HAP-1 (cell line): ENCODE measurements around the gene TH.
"Not testable (repeated sequence)": the region's sequence is repeated elsewhere in the genome, so short reads cannot be mapped to it uniquely, and the experiment has no call there.

Source experiments
- DNase-seq, 2 experiments: peaks; one replicate each; pipeline ENCODE4 v3.0.0-alpha.2; 2016 to 2020; ENCODE audit warnings: low spot score in 2 of 2
- H3K27me3 ChIP-seq: fragments of 250-450 bp; sonication (Bioruptor Pico); 2 replicates; pipeline ENCODE4 v1.5.1; 2020; ENCODE audit warnings: low read depth, mild to moderate bottlenecking, moderate library complexity
- H3K36me3 ChIP-seq: fragments of 250-450 bp; sonication (Bioruptor Pico); replicated peaks from 2 replicates; pipeline ENCODE4 v1.5.1; 2020; ENCODE audit warnings: mild to moderate bottlenecking
- H3K4me1 ChIP-seq: fragments of 250-450 bp; sonication (Bioruptor Pico); 2 replicates; pipeline ENCODE4 v1.5.1; 2020; ENCODE audit warnings: mild to moderate bottlenecking
- H3K4me3 ChIP-seq: fragments of 250-450 bp; sonication (Bioruptor Pico); 2 replicates; pipeline ENCODE4 v1.5.1; 2020; ENCODE audit warnings: mild to moderate bottlenecking, moderate library complexity
- H3K9me3 ChIP-seq: fragments of 250-450 bp; sonication (Bioruptor Pico); 2 replicates; pipeline ENCODE4 v1.5.1; 2020; ENCODE audit warnings: mild to moderate bottlenecking, moderate library complexity
- in situ Hi-C: fragments of 300-500 bp; cut with MboI; formaldehyde crosslinking; loops from 3 replicates; pipeline ENCODE4 v1.14.3; 2020; ENCODE audit warnings: low sequenced_read_pairs, inconsistent platforms, mixed read lengths

Gene TH

DNA sequence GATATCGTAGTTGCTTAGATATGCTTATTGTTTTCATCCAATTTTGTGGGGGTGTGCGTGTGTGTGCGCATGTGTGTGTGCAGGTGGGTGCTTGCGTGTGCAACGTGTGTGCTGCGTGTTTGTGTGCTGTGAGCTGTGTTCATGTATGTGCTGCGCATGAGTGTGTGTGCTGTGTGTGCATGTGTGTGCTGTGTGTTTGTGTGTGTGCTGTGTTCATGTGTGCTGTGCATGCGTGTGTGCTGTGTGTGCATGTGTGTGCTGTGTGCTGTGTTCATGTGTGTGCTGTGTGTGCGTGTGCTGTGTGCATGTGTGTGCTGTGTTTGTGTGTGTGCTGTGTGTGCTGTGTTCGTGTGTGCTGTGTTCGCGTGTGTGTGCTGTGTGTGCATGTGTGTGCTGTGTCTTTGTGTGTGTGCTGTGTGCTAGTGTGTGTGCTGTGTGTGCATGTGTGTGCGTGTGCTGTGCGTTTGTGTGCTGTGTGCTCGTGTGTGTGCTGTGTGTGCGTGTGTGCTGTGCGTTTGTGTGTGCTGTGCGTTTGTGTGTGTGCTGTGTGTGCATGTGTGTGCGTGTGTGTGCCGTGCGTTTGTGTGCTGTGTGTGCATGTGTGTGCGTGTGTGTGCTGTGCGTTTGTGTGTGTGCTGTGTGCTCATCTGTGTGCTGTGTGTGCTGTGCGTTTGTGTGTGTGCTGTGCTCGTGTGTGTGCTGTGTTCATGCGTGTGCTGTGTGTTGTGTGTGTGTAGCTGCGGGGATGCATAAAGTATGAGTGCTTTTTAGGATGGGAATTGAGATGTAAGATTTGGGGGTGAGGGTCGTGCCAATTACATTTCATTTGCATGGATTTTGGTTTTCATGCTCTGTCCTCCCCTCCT lies 40.0 kb downstream of the TH start:
- Histone ChIP-seq H3K36me3 (no peaks in the 10 kb centered on the region), H3K4me3 (no peak overlapping the region), H3K9me3 (no peaks in the 10 kb centered on the region), H3K4me1 (no peaks in the 10 kb centered on the region), H3K27me3 (peaks cover 32% of the 10 kb centered on the region)
- no peak for DNase-seq
- in situ Hi-C loops: no loop called here

DNA sequence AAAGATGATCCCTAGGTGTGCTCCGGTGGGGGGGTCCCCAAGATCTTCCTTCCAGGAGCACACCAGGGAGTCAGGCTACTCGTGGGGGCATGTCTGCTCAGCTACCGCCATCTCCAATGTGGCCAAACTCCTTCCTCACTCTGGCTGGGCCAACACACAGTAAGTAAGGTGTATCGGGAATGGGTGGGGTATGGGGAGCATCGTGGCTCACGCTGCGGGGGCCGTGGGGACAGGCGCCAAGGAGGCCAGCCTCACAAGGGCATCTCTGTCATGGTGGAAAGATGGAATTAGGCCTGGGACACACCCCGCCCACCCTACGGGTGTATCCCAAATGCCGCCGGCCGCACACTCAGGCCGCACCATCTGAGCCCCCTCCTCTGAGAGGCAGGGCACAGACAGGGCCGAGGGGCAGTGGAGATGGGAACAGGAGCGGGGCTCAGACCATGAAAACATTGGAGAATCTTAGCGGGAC lies 40.7 kb downstream of the TH start:
- no peaks in the 10 kb centered on the region for H3K4me1 ChIP-seq
- in situ Hi-C loops: no loop called here
- no peaks in the 10 kb centered on the region for H3K9me3 ChIP-seq
- peaks cover 27% of the 10 kb centered on the region for H3K27me3 ChIP-seq
- DNase-seq: no peak
- H3K36me3 ChIP-seq: no peaks in the 10 kb centered on the region
- H3K4me3 ChIP-seq: no peak overlapping the region

DNA sequence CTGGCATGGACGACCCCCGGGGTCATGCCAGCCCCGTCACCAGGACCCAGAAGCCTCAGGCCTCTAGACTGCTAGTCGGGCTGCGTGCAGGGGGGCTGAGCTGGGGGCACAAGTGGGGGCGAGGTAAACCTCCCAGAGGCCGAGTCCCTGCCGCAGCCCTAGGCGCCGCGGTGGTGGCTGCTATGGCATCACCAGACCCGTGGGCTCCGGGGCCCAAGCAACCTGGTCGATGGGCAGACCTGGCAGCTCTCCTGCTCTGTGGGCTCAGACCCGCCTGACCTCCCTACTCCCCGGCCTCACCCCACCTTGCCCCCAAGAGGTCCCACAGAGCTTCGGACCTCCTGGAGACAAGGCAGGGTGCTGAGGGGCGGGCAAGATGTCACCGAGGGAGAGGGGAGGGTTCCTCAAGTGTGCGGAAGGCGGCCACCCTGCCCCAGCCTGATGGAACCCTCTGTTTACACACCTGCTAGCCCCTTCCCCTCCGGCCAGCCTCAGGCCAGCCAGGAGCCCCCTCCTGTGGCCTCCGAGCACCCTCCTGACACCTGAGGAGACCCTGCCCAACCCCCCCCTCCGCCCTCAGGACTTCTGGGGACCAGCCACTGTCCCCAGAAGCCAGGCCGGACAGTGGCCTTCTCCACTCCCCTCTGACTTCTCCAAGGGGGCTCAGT lies 41.8 kb downstream of the TH start:
- Histone ChIP-seq H3K36me3 (no peaks in the 10 kb centered on the region), H3K9me3 (no peaks in the 10 kb centered on the region), H3K27me3 (peaks cover 21% of the 10 kb centered on the region), H3K4me3 (no peak overlapping the region), H3K4me1 (no peaks in the 10 kb centered on the region)
- no peak for DNase-seq
- in situ Hi-C loops: no loop called here

DNA sequence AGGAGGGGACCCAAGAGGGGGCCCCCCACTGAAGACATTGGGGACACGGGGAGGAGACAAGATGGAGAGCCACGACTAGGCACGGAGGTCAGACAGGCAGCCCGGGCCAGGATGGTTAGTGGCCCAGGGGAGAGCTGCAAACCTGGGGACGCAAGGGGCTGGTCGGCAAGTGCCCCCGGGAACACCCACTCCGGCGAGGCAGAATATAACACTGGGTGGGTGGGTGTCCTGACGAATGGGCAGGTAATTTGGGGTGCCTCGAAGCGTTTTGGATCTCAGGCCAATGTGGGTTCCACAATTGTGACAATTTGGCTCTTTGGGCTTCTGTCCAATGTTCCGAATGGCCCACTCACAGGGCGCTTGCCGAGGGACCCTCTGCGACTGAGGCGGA lies 42.3 kb downstream of the TH start:
- no peaks in the 10 kb centered on the region for H3K9me3 ChIP-seq
- H3K36me3 ChIP-seq: no peaks in the 10 kb centered on the region
- no peaks in the 10 kb centered on the region for H3K4me1 ChIP-seq
- in situ Hi-C loops: no loop called here
- H3K4me3 ChIP-seq: no peak overlapping the region
- peaks cover 18% of the 10 kb centered on the region for H3K27me3 ChIP-seq
- no peak for DNase-seq

DNA sequence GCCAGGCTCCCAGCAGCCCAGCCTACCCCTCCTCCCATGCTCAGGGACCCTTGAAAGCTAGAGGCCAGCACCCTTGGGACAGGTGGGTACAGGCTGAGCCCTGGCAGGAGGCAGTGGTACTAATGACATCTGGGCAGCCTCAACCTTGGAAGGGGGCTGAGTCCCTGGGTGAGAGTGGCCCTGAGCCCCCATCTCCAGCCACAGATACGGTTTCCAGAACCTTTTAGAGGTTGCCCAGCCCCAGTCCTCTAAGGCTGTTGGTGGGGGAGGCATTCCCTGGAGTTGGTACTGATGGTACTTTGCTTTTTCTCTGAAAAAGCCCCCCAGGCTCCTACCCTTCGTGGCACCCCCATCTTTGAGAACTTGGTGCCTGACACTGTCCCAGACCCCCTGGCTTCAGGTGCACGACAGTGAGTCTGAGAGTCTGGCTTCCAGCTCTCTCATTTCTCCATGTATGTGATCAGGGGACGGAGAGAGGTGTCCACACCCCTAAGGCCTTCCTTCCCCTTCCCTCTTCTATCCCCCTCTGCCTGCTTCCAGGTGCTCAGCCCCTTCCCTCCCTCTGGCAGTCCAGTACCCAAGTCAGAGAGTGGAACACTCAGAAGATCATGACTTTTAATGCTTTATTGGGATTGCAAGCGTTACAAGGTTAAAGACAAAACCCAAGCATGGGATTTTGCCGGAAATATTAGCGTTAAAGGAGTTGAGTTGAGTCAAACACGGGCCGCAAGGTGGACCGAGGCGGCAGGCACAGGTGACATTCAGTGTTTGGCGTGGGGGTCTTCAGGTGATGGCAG lies 42.9 kb downstream of the TH start:
- Histone ChIP-seq H3K27me3 (peaks cover 12% of the 10 kb centered on the region), H3K4me1 (no peaks in the 10 kb centered on the region), H3K4me3 (no peak overlapping the region), H3K9me3 (no peaks in the 10 kb centered on the region), H3K36me3 (no peaks in the 10 kb centered on the region)
- DNase-seq: no peak
- in situ Hi-C loops: no loop called here

- no peak for DNase-seq
- no peaks in the 10 kb centered on the region for H3K4me1 ChIP-seq
- H3K4me3 ChIP-seq: no peak overlapping the region
- H3K9me3 ChIP-seq: no peaks in the 10 kb centered on the region
- in situ Hi-C loops: no loop called here
- H3K27me3 ChIP-seq: peaks cover 6% of the 10 kb centered on the region
- no peaks in the 10 kb centered on the region for H3K36me3 ChIP-seq
Observed at GRCh38 chr11:2128130-2128510, 43.5 kb downstream of the TH start.

GRCh38 chr11:2127482-2128129 lies 44.0 kb downstream of the TH start:
- Histone ChIP-seq H3K4me3 (no peak overlapping the region), H3K9me3 (no peaks in the 10 kb centered on the region), H3K36me3 (no peaks in the 10 kb centered on the region), H3K4me1 (no peaks in the 10 kb centered on the region), H3K27me3 (peaks cover under 1% of the 10 kb centered on the region)
- DNase-seq: no peak
- in situ Hi-C loops: no loop called here

GRCh38 chr11:2126520-2127085 lies 45.0 kb downstream of the TH start:
- DNase-seq: no peak
- H3K4me3 ChIP-seq: no peak overlapping the region
- H3K27me3 ChIP-seq: no peaks in the 10 kb centered on the region
- H3K9me3 ChIP-seq: no peaks in the 10 kb centered on the region
- no peaks in the 10 kb centered on the region for H3K36me3 ChIP-seq
- H3K4me1 ChIP-seq: no peaks in the 10 kb centered on the region
- in situ Hi-C loops: no loop called here

GRCh38 chr11:2124736-2125484 lies 46.7 kb downstream of the TH start:
- in situ Hi-C loops, H3K27me3 ChIP-seq, H3K4me1 ChIP-seq, DNase-seq, H3K4me3 ChIP-seq, H3K9me3 ChIP-seq, H3K36me3 ChIP-seq: not testable (repeated sequence)

- in situ Hi-C loops: no loop called here
- DNase-seq: no peak
- Histone ChIP-seq H3K36me3 (no peaks in the 10 kb centered on the region), H3K4me1 (no peaks in the 10 kb centered on the region), H3K9me3 (no peaks in the 10 kb centered on the region), H3K27me3 (no peaks in the 10 kb centered on the region), H3K4me3 (no peak overlapping the region)
Observed at GRCh38 chr11:2123628-2123960, 48.0 kb downstream of the TH start.

GRCh38 chr11:2122907-2123627 lies 48.5 kb downstream of the TH start:
- H3K4me3 ChIP-seq: no peak overlapping the region
- no peaks in the 10 kb centered on the region for H3K27me3 ChIP-seq
- H3K36me3 ChIP-seq: no peaks in the 10 kb centered on the region
- in situ Hi-C loops: no loop called here
- no peaks in the 10 kb centered on the region for H3K9me3 ChIP-seq
- no peaks in the 10 kb centered on the region for H3K4me1 ChIP-seq
- no peak for DNase-seq

GRCh38 chr11:2122222-2122906 lies 49.3 kb downstream of the TH start:
- Histone ChIP-seq H3K4me1 (no peaks in the 10 kb centered on the region), H3K27me3 (no peaks in the 10 kb centered on the region), H3K4me3 (no peak overlapping the region), H3K36me3 (no peaks in the 10 kb centered on the region), H3K9me3 (no peaks in the 10 kb centered on the region; the same call in 1 of the 2 replicates)
- DNase-seq: peak in 1 of 2 experiments; percentile 2
- in situ Hi-C loops: no loop called here
